ENCODE data around the gene NPBWR2. TPM values are rescaled to one million over a fixed set of nuclear protein-coding genes. Genes with fewer than 3 reads are reported as not detected.

The NPBWR2 gene
- total and polyA plus RNA-seq, 2 donors (not counting 3 experiments of a cell fraction or from before 2014, with no cell fraction given) = not detected

- intact Hi-C loops (cut with micrococcal nuclease) (no loop called here), dilution Hi-C loops (cut with MboI; ENCODE audit: extremely low pct_ligation_motif_present, low sequenced_read_pairs) (no loop called here)
- ChIA-PET CTCF (interaction anchor here (1.1 kb wide), 1 partner anchor 73 kb away, joined by 3 read pairs; no protein-coding TSS in a partner anchor), POLR2A (interaction anchor here (0.6 kb wide), 1 partner anchor 1957 kb away, joined by 8 read pairs; no protein-coding TSS in a partner anchor)
- Histone ChIP-seq H3K79me2 (ENCODE audit: control insufficient read depth, insufficient read depth, low read length) (no peaks in the 10 kb centered on the region), H3K27me3 (ENCODE audit: control insufficient read depth in 2 of 2, insufficient read depth in 2 of 2, low read length in 2 of 2) (peaks cover 4% of the 10 kb centered on the region in 2 experiments), H3K36me3 (ENCODE audit: control insufficient read depth in 2 of 2, extremely low read depth in 1 of 2, insufficient read depth in 2 of 2, low read length in 2 of 2) (no peaks in the 10 kb centered on the region), H3K4me1 (ENCODE audit: control insufficient read depth, extremely low read depth, insufficient read depth, low read length) (no peaks in the 10 kb centered on the region), H3K9me1 (replicated peaks; ENCODE audit: control insufficient read depth, extremely low read depth, insufficient read depth, low read length) (no peaks in the 10 kb centered on the region), H3K9me3 (replicated peaks; ENCODE audit: control insufficient read depth, insufficient read depth, low read length) (no peaks in the 10 kb centered on the region), H2AFZ (ENCODE audit: low read depth, low read length) (no peak overlapping the region), H3K27ac (ENCODE audit: insufficient read depth, low read depth, low read length) (no peak overlapping the region), H4K20me1 (replicated peaks; ENCODE audit: control insufficient read depth, extremely low read depth, insufficient read depth, low read length) (no peaks in the 10 kb centered on the region), H3K4me2 (ENCODE audit: insufficient read depth, low read length) (no peak overlapping the region), H3K9ac (replicated peaks; ENCODE audit: extremely low read depth, insufficient read depth, low read length) (no peak overlapping the region), H3K4me3 (replicated peaks in 1 of 3; ENCODE audit: insufficient read depth in 1 of 3, low read depth in 1 of 3, low read length in 3 of 3) (no peak overlapping the region)
- FAIRE-seq (no peak), DNase-seq (ENCODE audit: low read depth, low spot score) (no peak)
- TF ChIP-seq MYC (IDR thresholded peaks at IDR 0.05; ENCODE audit: low read depth, low read length) (no peak), POLR2AphosphoS5 (IDR thresholded peaks at IDR 0.05; ENCODE audit: insufficient read depth, low read depth, low read length) (no peak), POLR2A (IDR thresholded peaks at IDR 0.05; ENCODE audit: low read depth, low read length) (no peak), EZH2 (IDR thresholded peaks at IDR 0.05; ENCODE audit: borderline replicate concordance, low read depth, low read length, severe bottlenecking) (no peak), FOS (IDR thresholded peaks at IDR 0.05; ENCODE audit: borderline replicate concordance, insufficient read depth, low read length) (no peak), CTCF (IDR thresholded peaks at IDR 0.05; ENCODE audit: extremely low read depth in 1 of 2, insufficient read depth in 1 of 2, low read depth in 1 of 2, low read length in 2 of 2) (no peak), GATA2 (IDR thresholded peaks at IDR 0.05; ENCODE audit: insufficient read depth, insufficient read length, low read depth, low read length) (no peak), JUN (IDR thresholded peaks at IDR 0.05; ENCODE audit: borderline replicate concordance, insufficient read depth, insufficient read length, low read depth) (no peak), MAX (IDR thresholded peaks at IDR 0.05; ENCODE audit: insufficient read depth, insufficient read length) (no peak)
- no TSS peak for BruUV-seq (replicated peaks)
Observed at GRCh38 chr20:64156136-64156885, 48.9 kb upstream of the NPBWR2 start.
